ENCODE data around the gene NABP1. TPM values are rescaled to one million over a fixed set of nuclear protein-coding genes. Genes with fewer than 3 reads are reported as not detected.
A peak's percentile ranks its signal among the peaks of the same experiment; 100 is the strongest.

NABP1 gene
- total RNA-seq, 4 donors from 2014 or later = 11.4 to 26.6 (median 22.2) TPM

DNA sequence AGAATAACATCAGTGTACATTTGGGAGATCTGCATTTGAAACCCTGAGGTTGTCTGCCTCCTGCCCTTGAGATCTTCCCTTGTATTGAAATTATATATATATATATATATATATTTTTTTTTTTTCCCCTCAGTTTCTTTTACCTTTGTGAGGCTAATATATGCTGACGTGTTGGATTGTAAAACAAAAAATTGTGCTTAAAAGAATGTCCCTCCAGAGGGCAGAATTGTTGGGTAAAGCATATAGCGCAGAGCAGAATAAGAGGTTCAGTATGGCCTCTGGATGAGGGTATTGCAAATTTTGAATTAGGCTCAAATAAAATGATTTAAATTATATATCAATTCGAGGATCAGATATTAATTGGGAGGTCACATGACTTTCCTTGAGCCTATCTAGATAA, 12.4 kb downstream of the NABP1 start:
- Histone ChIP-seq H3K4me1 (peaks cover 0 to 17% (median 7%) of the 10 kb centered on the region in 4 donors), H3K4me3 (no peak overlapping the region), H3K9me3 (no peaks in the 10 kb centered on the region), H3K27me3 (no peaks in the 10 kb centered on the region), H3K27ac (no peak overlapping the region), H3K36me3 (peaks cover 0 to 15% (median 0%) of the 10 kb centered on the region in 3 donors)
- DNase-seq (ENCODE audit: low spot score in 2 of 2) = no peak
- no peak for TF ChIP-seq POLR2A (IDR thresholded peaks at IDR 0.05)
- TF ChIP-seq, protein P1, sequence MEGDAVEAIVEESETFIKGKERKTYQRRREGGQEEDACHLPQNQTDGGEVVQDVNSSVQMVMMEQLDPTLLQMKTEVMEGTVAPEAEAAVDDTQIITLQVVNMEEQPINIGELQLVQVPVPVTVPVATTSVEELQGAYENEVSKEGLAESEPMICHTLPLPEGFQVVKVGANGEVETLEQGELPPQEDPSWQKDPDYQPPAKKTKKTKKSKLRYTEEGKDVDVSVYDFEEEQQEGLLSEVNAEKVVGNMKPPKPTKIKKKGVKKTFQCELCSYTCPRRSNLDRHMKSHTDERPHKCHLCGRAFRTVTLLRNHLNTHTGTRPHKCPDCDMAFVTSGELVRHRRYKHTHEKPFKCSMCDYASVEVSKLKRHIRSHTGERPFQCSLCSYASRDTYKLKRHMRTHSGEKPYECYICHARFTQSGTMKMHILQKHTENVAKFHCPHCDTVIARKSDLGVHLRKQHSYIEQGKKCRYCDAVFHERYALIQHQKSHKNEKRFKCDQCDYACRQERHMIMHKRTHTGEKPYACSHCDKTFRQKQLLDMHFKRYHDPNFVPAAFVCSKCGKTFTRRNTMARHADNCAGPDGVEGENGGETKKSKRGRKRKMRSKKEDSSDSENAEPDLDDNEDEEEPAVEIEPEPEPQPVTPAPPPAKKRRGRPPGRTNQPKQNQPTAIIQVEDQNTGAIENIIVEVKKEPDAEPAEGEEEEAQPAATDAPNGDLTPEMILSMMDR (IDR thresholded peaks at IDR 0.05) = no peak
- no peak for TF ChIP-seq EP300 (IDR thresholded peaks at IDR 0.05)
- WGBS, 2 donors = 66 to 69% methylated on average over 3 of the region's 3 CpGs

DNA sequence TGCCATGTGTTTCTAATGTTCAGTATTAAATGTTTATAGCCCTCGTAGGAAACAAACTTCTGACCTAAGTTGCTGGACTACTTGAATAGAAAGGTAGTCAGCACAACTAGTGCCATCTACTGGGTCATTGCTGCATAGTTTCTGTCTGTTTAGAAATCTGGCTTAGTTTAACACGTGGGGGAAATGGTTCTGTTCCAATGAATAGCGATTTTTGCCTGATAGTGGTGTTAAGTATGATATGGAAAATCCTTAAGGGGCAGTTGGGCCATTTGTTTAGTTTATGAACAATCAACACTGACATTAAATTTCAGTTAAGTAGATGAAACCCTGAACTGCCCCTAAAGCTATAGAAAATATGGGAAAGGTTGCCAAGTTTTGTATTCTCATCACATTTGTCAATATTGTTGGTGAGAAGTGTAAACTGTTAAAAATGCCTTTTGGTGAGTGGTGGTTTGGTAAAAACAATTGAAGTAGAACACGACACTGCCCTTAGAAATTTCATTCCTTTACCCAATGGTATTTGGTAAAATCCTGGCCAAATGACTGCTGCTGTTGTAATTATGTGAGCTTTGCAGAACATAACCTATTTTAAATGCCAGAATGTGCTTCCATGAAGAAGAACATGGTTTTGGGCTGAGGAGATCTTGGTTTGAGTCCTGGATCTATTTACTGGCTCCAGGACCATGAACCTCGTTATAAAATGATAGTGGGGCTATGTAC, 13.2 kb downstream of the NABP1 start:
- TF ChIP-seq POLR2A (IDR thresholded peaks at IDR 0.05) (no peak), EP300 (IDR thresholded peaks at IDR 0.05) (peak in 1 of 2 donors; percentile 30)
- TF ChIP-seq, protein P1 (IDR thresholded peaks at IDR 0.05) = peak; percentile 67 to 79 (median 72)
- H3K27me3 ChIP-seq = no peaks in the 10 kb centered on the region
- DNase-seq (ENCODE audit: low spot score in 2 of 2) = peak in 1 of 2 donors; percentile 89
- peaks cover 0 to 14% (median 7%) of the 10 kb centered on the region in 4 donors for H3K4me1 ChIP-seq
- no peak overlapping the region for H3K4me3 ChIP-seq
- H3K36me3 ChIP-seq = peaks cover 0 to 6% (median 0%) of the 10 kb centered on the region in 3 donors
- no peaks in the 10 kb centered on the region for H3K9me3 ChIP-seq
- H3K27ac ChIP-seq = no peak overlapping the region
- WGBS, 2 donors = 15 to 17% methylated on average over 5 of the region's 5 CpGs

DNA sequence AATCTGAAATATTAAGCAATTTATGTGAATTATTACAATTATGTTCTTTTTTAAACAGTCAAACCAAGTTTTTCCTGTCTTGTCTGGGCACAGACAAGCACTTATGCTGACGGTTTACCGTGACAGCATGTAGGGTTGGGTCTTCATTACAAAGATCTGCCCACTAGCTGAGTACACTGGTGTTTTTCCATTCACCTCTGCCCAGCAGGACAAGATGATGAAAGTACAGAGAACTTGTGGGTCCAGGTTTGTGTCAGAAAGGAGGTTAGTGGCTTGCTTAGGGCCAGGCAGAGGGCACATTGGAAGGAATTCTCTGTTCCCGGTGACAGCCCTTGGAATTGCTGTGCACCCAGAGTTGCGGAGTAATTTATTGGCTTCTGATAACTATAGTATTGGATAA, 14.0 kb downstream of the NABP1 start:
- Histone ChIP-seq H3K9me3 (no peaks in the 10 kb centered on the region), H3K36me3 (peaks cover 0 to 6% (median 0%) of the 10 kb centered on the region in 3 donors), H3K4me3 (no peak overlapping the region), H3K27me3 (no peaks in the 10 kb centered on the region), H3K27ac (no peak overlapping the region), H3K4me1 (peaks cover 0 to 14% (median 7%) of the 10 kb centered on the region in 4 donors)
- WGBS, 2 donors = 83 to 85% methylated on average over 4 of the region's 4 CpGs
- DNase-seq (ENCODE audit: low spot score in 2 of 2) = no peak
- TF ChIP-seq EP300 (IDR thresholded peaks at IDR 0.05) = no peak
- TF ChIP-seq POLR2A (IDR thresholded peaks at IDR 0.05) = no peak
- TF ChIP-seq, protein P1 (IDR thresholded peaks at IDR 0.05) = no peak

DNA sequence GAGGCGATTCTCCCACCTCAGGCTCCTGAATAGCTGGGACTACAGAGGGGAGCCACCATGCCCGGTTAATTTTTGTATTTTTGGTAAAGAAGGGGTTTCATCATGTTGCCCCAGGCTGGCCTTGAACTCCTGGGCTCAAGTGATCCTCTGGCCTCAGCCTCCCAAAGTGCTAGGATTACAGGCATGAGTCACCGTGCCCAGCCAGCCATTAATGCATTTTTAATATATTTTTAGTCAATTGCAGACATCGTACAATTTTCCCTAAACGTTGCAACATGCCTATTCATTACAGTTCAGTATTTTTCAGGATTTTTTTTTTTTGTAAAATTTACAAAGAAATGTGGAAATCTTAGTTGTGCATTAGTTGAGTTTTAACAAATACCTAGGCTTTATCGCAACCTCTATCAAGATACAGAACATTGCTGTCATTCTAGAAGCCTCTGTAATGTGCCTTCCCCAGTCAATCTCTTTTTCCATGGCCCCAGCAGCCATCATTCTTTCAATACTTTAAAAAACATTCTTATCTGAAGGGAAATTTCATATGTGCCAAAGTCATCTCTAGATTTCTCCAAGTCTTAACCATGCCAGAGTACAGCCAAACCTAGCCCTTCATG, 14.7 kb downstream of the NABP1 start:
- 65 to 73% methylated on average over 6 of the region's 6 CpGs for WGBS, 2 donors

More for the DNA sequence above, 14.7 kb downstream of the NABP1 start:
- peaks cover 0 to 14% (median 7%) of the 10 kb centered on the region in 4 donors for H3K4me1 ChIP-seq
- H3K9me3 ChIP-seq = no peaks in the 10 kb centered on the region
- H3K27me3 ChIP-seq = no peaks in the 10 kb centered on the region
- no peak for TF ChIP-seq POLR2A (IDR thresholded peaks at IDR 0.05)
- no peak for TF ChIP-seq EP300 (IDR thresholded peaks at IDR 0.05)
- TF ChIP-seq, protein P1 (IDR thresholded peaks at IDR 0.05) = no peak
- DNase-seq (ENCODE audit: low spot score in 2 of 2) = no peak
- H3K36me3 ChIP-seq = peaks cover 0 to 3% (median 0%) of the 10 kb centered on the region in 3 donors
- H3K27ac ChIP-seq = no peak overlapping the region
- no peak overlapping the region for H3K4me3 ChIP-seq

Data from tibial nerve (tissue), 4 donors.